ENCODE measurements around the gene CRYBG1. TPM values are rescaled to one million over a fixed set of nuclear protein-coding genes. Genes with fewer than 3 reads are reported as not detected.
A peak's percentile ranks its signal among the peaks of the same experiment; 100 is the strongest.

Gene CRYBG1
- total and polyA plus RNA-seq, 2 donors (not counting 3 experiments of a cell fraction or from before 2014, with no cell fraction given) = 4.1 to 30.1 TPM

DNA sequence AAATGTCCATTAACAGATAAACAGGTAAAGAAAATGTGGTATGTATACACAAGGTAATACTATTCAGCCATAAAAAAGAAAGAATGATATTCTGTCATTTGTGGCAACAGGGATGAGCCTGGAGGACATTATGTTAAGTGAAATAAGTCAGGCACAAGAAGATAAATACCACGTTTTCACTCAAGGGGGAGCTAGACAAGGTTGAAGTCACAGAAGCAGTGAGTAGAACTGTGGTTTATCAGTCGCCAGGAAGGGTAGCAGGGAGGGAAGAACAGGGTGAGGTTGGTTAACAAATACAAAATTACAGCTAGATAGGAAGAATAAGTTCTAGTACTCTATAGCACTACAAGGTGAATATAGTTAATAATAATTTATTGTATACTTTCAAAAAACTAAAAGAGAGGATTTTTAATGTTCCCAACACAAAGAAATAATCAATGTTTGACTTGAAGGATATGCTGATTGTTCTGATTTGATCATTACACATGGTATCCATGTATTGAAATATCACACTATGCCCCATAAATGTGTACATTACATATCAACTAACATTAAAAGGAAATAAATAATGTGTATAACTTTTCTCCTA, 247.7 kb downstream of the CRYBG1 start:
- Histone ChIP-seq H3K9ac (replicated peaks; ENCODE audit: extremely low read depth, insufficient read depth, low read length) (no peak overlapping the region), H2AFZ (ENCODE audit: low read depth, low read length) (no peak overlapping the region), H3K27me3 (ENCODE audit: control insufficient read depth in 2 of 2, insufficient read depth in 2 of 2, low read length in 2 of 2) (no peaks in the 10 kb centered on the region), H3K27ac (ENCODE audit: insufficient read depth, low read depth, low read length) (no peak overlapping the region), H3K4me2 (ENCODE audit: insufficient read depth, low read length) (no peak overlapping the region), H3K4me1 (ENCODE audit: control insufficient read depth, extremely low read depth, insufficient read depth, low read length) (no peaks in the 10 kb centered on the region), H4K20me1 (replicated peaks; ENCODE audit: control insufficient read depth, extremely low read depth, insufficient read depth, low read length) (no peaks in the 10 kb centered on the region), H3K9me1 (replicated peaks; ENCODE audit: control insufficient read depth, extremely low read depth, insufficient read depth, low read length) (no peaks in the 10 kb centered on the region), H3K36me3 (ENCODE audit: control insufficient read depth in 2 of 2, extremely low read depth in 1 of 2, insufficient read depth in 2 of 2, low read length in 2 of 2) (no peaks in the 10 kb centered on the region), H3K4me3 (replicated peaks in 1 of 3; ENCODE audit: insufficient read depth in 1 of 3, low read depth in 1 of 3, low read length in 3 of 3) (no peak overlapping the region), H3K9me3 (replicated peaks; ENCODE audit: control insufficient read depth, insufficient read depth, low read length) (no peaks in the 10 kb centered on the region), H3K79me2 (ENCODE audit: control insufficient read depth, insufficient read depth, low read length) (no peaks in the 10 kb centered on the region)
- intact Hi-C loops (cut with micrococcal nuclease) = loop anchor here (1.0 kb wide), 2 partner anchors 367 to 371 kb away; no protein-coding TSS in a partner anchor
- BruUV-seq (replicated peaks) = no TSS peak
- CTCF ChIA-PET = interaction anchor here (0.6 to 2.9 kb wide), 21 partner anchors 9 to 425 kb away, joined by 3 to 34 read pairs (median 3); partner anchors contain the start of genes QRSL1 and RTN4IP1
- peak; percentile 85 for FAIRE-seq
- TF ChIP-seq JUN (IDR thresholded peaks at IDR 0.05; ENCODE audit: borderline replicate concordance, insufficient read depth, insufficient read length, low read depth) = no peak
- TF ChIP-seq, protein P1, sequence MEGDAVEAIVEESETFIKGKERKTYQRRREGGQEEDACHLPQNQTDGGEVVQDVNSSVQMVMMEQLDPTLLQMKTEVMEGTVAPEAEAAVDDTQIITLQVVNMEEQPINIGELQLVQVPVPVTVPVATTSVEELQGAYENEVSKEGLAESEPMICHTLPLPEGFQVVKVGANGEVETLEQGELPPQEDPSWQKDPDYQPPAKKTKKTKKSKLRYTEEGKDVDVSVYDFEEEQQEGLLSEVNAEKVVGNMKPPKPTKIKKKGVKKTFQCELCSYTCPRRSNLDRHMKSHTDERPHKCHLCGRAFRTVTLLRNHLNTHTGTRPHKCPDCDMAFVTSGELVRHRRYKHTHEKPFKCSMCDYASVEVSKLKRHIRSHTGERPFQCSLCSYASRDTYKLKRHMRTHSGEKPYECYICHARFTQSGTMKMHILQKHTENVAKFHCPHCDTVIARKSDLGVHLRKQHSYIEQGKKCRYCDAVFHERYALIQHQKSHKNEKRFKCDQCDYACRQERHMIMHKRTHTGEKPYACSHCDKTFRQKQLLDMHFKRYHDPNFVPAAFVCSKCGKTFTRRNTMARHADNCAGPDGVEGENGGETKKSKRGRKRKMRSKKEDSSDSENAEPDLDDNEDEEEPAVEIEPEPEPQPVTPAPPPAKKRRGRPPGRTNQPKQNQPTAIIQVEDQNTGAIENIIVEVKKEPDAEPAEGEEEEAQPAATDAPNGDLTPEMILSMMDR (IDR thresholded peaks at IDR 0.05; ENCODE audit: extremely low read depth in 1 of 2, insufficient read depth in 1 of 2, low read depth in 1 of 2, low read length in 2 of 2) = peak; percentile 44 to 48
- POLR2A ChIA-PET = no interaction called here
- dilution Hi-C loops (cut with MboI; ENCODE audit: extremely low pct_ligation_motif_present, low sequenced_read_pairs) = no loop called here
- peak; percentile 61 for DNase-seq (ENCODE audit: low read depth, low spot score)

DNA sequence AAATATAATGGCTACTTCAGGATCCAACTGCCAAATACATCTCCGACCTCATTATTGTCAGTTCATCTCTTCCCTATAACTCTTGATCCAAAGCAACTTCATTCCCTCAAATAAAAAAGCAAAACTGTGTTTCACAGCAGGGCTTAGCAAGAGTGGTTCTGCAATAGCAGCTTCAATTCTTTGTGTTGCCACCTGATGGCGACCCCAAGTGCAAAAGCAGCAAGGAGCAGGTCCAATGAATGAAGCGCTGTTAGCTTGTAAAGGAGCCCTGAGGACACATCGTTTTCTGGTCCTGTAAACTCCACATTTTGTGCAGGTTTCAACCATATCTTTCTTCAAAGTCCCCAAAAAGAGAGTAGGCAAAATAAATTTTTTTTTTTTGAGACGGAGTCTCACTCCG, 249.2 kb downstream of the CRYBG1 start:
- TF ChIP-seq FOS (IDR thresholded peaks at IDR 0.05; ENCODE audit: borderline replicate concordance, insufficient read depth, low read length) (no peak), GATA2 (IDR thresholded peaks at IDR 0.05; ENCODE audit: insufficient read depth, insufficient read length, low read depth, low read length) (no peak)
- TF ChIP-seq, protein P1 (IDR thresholded peaks at IDR 0.05; ENCODE audit: extremely low read depth in 1 of 2, insufficient read depth in 1 of 2, low read depth in 1 of 2, low read length in 2 of 2) = peak in 1 of 2 donors; percentile 27
- intact Hi-C loops (cut with micrococcal nuclease) = no loop called here

More for the DNA sequence above, 249.2 kb downstream of the CRYBG1 start:
- H3K4me3 ChIP-seq (replicated peaks in 1 of 3; ENCODE audit: insufficient read depth in 1 of 3, low read depth in 1 of 3, low read length in 3 of 3) = no peak overlapping the region
- CTCF ChIA-PET = interaction anchor here (0.9 to 2.9 kb wide), 7 partner anchors 11 to 388 kb away, joined by 3 to 34 read pairs (median 3); no protein-coding TSS in a partner anchor
- no peak overlapping the region for H3K4me2 ChIP-seq (ENCODE audit: insufficient read depth, low read length)
- H3K9ac ChIP-seq (replicated peaks; ENCODE audit: extremely low read depth, insufficient read depth, low read length) = no peak overlapping the region
- FAIRE-seq = no peak
- DNase-seq (ENCODE audit: low read depth, low spot score) = no peak
- POLR2A ChIA-PET = no interaction called here
- no TSS peak for BruUV-seq (replicated peaks)
- no peak overlapping the region for H2AFZ ChIP-seq (ENCODE audit: low read depth, low read length)
- dilution Hi-C loops (cut with MboI; ENCODE audit: extremely low pct_ligation_motif_present, low sequenced_read_pairs) = no loop called here
- H3K27ac ChIP-seq (ENCODE audit: insufficient read depth, low read depth, low read length) = no peak overlapping the region
- H3K4me1 ChIP-seq (ENCODE audit: control insufficient read depth, extremely low read depth, insufficient read depth, low read length) = no peaks in the 10 kb centered on the region
- H3K79me2 ChIP-seq (ENCODE audit: control insufficient read depth, insufficient read depth, low read length) = no peaks in the 10 kb centered on the region
- H3K9me1 ChIP-seq (replicated peaks; ENCODE audit: control insufficient read depth, extremely low read depth, insufficient read depth, low read length) = no peaks in the 10 kb centered on the region
- no peaks in the 10 kb centered on the region for H4K20me1 ChIP-seq (replicated peaks; ENCODE audit: control insufficient read depth, extremely low read depth, insufficient read depth, low read length)
- no peaks in the 10 kb centered on the region for H3K36me3 ChIP-seq (ENCODE audit: control insufficient read depth in 2 of 2, extremely low read depth in 1 of 2, insufficient read depth in 2 of 2, low read length in 2 of 2)
- no peaks in the 10 kb centered on the region for H3K27me3 ChIP-seq (ENCODE audit: control insufficient read depth in 2 of 2, insufficient read depth in 2 of 2, low read length in 2 of 2)
- no peaks in the 10 kb centered on the region for H3K9me3 ChIP-seq (replicated peaks; ENCODE audit: control insufficient read depth, insufficient read depth, low read length)
